ENCODE measurements around the gene FAM217B. TPM values are rescaled to one million over a fixed set of nuclear protein-coding genes. Genes with fewer than 3 reads are reported as not detected.
A peak's percentile ranks its signal among the peaks of the same experiment; 100 is the strongest.

The FAM217B gene
- total RNA-seq, 4 donors from 2014 or later = 5.1 to 9.3 (median 6.4) TPM

GRCh38 chr20:59939879-59940128 is 385 bp upstream of the FAM217B start:
- Histone ChIP-seq H3K9me3 (no peaks in the 10 kb centered on the region), H3K27me3 (no peaks in the 10 kb centered on the region), H3K27ac (peak overlapping the region; percentile 91 to 96 (median 94)), H3K4me3 (peak overlapping the region; percentile 61 to 88 (median 77)), H3K36me3 (peaks cover 5 to 30% (median 6%) of the 10 kb centered on the region in 3 donors), H3K4me1 (peaks cover 28 to 67% (median 37%) of the 10 kb centered on the region in 3 donors)
- 0% methylated on average over 14 of the region's 24 CpGs; no CpG with 5 or more reads in 1 of the 2 donors for WGBS, 2 donors
- no peak for TF ChIP-seq POLR2A (IDR thresholded peaks at IDR 0.05)
- TF ChIP-seq, protein P1, sequence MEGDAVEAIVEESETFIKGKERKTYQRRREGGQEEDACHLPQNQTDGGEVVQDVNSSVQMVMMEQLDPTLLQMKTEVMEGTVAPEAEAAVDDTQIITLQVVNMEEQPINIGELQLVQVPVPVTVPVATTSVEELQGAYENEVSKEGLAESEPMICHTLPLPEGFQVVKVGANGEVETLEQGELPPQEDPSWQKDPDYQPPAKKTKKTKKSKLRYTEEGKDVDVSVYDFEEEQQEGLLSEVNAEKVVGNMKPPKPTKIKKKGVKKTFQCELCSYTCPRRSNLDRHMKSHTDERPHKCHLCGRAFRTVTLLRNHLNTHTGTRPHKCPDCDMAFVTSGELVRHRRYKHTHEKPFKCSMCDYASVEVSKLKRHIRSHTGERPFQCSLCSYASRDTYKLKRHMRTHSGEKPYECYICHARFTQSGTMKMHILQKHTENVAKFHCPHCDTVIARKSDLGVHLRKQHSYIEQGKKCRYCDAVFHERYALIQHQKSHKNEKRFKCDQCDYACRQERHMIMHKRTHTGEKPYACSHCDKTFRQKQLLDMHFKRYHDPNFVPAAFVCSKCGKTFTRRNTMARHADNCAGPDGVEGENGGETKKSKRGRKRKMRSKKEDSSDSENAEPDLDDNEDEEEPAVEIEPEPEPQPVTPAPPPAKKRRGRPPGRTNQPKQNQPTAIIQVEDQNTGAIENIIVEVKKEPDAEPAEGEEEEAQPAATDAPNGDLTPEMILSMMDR (IDR thresholded peaks at IDR 0.05) = no peak
- intact Hi-C loops (cut with DNase I) = no loop called here
- DNase-seq = no peak

GRCh38 chr20:59940956-59941294 is 736 bp downstream of the FAM217B start:
- H3K27me3 ChIP-seq = no peaks in the 10 kb centered on the region
- no peaks in the 10 kb centered on the region for H3K9me3 ChIP-seq
- peaks cover 28 to 72% (median 37%) of the 10 kb centered on the region in 3 donors for H3K4me1 ChIP-seq
- TF ChIP-seq, protein P1 (IDR thresholded peaks at IDR 0.05) = no peak
- TF ChIP-seq POLR2A (IDR thresholded peaks at IDR 0.05) = no peak
- 0% methylated on average over 3 to 4 of the region's 4 CpGs for WGBS, 2 donors
- peak overlapping the region; percentile 91 to 96 (median 94) for H3K27ac ChIP-seq
- peaks cover 5 to 36% (median 6%) of the 10 kb centered on the region in 3 donors for H3K36me3 ChIP-seq
- intact Hi-C loops (cut with DNase I) = no loop called here
- H3K4me3 ChIP-seq = peak overlapping the region; percentile 61 to 88 (median 77)
- no peak for DNase-seq

DNA sequence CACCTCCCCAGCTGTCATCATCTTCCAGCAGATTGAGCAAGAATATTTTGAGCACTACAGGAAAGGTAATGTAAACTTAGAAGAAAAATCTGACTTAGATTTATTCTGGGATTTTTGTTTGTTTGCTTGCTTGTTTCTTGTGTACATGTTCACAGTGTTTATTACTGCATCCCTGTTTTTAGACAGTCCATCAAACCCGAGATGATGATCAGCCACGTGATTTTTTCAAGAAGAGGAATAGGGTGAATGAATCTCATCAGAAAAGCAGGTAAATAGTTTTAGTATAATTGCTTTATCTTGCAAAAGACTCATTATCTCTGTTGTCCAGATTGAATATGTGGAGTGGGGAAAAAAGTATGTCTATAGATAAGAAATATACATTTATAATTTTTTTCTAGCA is 2.1 kb downstream of the FAM217B start:
- intact Hi-C loops (cut with DNase I) = no loop called here
- no peak overlapping the region for H3K4me3 ChIP-seq
- no peaks in the 10 kb centered on the region for H3K27me3 ChIP-seq
- no peak for TF ChIP-seq POLR2A (IDR thresholded peaks at IDR 0.05)
- TF ChIP-seq, protein P1 (IDR thresholded peaks at IDR 0.05) = no peak
- H3K4me1 ChIP-seq = peaks cover 25 to 72% (median 31%) of the 10 kb centered on the region in 3 donors
- WGBS, 2 donors = 78 to 97% methylated on average over 2 of the region's 2 CpGs
- DNase-seq = no peak
- peak overlapping the region in 1 of 4 donors; percentile 92 for H3K27ac ChIP-seq
- H3K9me3 ChIP-seq = no peaks in the 10 kb centered on the region
- H3K36me3 ChIP-seq = peaks cover 5 to 36% (median 6%) of the 10 kb centered on the region in 3 donors

- Histone ChIP-seq H3K27me3 (no peaks in the 10 kb centered on the region), H3K9me3 (no peaks in the 10 kb centered on the region), H3K4me1 (peaks cover 10 to 63% (median 10%) of the 10 kb centered on the region in 3 donors), H3K36me3 (peaks cover 5 to 36% (median 6%) of the 10 kb centered on the region in 3 donors), H3K4me3 (no peak overlapping the region), H3K27ac (no peak overlapping the region)
- intact Hi-C loops (cut with DNase I) = no loop called here
- no peak for TF ChIP-seq POLR2A (IDR thresholded peaks at IDR 0.05)
- TF ChIP-seq, protein P1 (IDR thresholded peaks at IDR 0.05) = no peak
- WGBS, 2 donors = 81 to 96% methylated on average over 7 of the region's 7 CpGs
- DNase-seq = no peak
Observed at GRCh38 chr20:59944726-59945125, 4.5 kb downstream of the FAM217B start.

DNA sequence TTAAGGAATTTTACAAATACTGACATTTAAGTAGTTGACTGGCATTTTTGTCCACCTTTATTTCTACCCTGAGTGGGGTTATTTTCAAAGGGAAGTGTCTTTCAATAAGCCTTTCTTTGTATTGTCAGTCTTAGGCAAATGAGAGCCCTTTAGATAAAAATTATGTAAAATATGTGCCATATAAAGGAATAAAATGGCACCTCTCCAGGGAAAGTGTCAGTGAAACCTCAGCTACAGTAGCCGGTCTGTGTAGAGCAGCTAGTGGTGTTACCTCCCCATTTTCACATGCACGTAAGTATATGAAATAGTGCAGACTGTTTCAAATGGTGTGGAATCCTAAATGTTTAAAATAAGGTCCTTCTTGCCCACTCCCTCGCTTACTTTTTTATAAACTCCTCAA is 5.0 kb downstream of the FAM217B start:
- H3K4me3 ChIP-seq = no peak overlapping the region
- DNase-seq = no peak
- no peaks in the 10 kb centered on the region for H3K27me3 ChIP-seq
- peaks cover 10 to 63% (median 10%) of the 10 kb centered on the region in 3 donors for H3K4me1 ChIP-seq
- TF ChIP-seq, protein P1 (IDR thresholded peaks at IDR 0.05) = no peak
- no peaks in the 10 kb centered on the region for H3K9me3 ChIP-seq
- peaks cover 5 to 39% (median 6%) of the 10 kb centered on the region in 3 donors for H3K36me3 ChIP-seq
- no peak overlapping the region for H3K27ac ChIP-seq
- WGBS, 2 donors = 68 to 76% methylated on average over 3 of the region's 3 CpGs
- intact Hi-C loops (cut with DNase I) = no loop called here

Data from esophagus squamous epithelium (tissue), 5 donors.